GM12891 (cell line): Measurements from ENCODE around the gene NPBWR2.

Experiments used
- DNase-seq: peaks from one replicate; pipeline ENCODE4 v3.0.0; 2011; ENCODE audit warnings: low spot score; ENCODE audit not compliant: insufficient read length
- FAIRE-seq: peaks from 2 replicates; lab custom pipeline; 2011; peaks lifted over from hg19 to GRCh38; lab: Jason Lieb, UNC
- PAX5 ChIP-seq: IDR thresholded peaks from 2 replicates; pipeline ENCODE4 v1.6.1; 2011; ENCODE audit warnings: low read length, moderate library complexity, mild to moderate bottlenecking; ENCODE audit not compliant: insufficient read depth, severe bottlenecking
- POLR2A ChIP-seq: IDR thresholded peaks from 2 replicates; pipeline ENCODE4 v1.6.1; 2011; ENCODE audit warnings: low read depth, low read length, control low read depth
- POLR2AphosphoS5 ChIP-seq: IDR thresholded peaks from 2 replicates; pipeline ENCODE4 v1.6.1; 2011; ENCODE audit warnings: low read depth, low read length, control low read depth
- POU2F2 ChIP-seq: IDR thresholded peaks from 2 replicates; pipeline ENCODE4 v1.6.1; 2011; ENCODE audit warnings: low read depth, mild to moderate bottlenecking, control low read depth, low read length, moderate library complexity
- SPI1 ChIP-seq: IDR thresholded peaks from 2 replicates; pipeline ENCODE4 v1.6.1; 2011; ENCODE audit warnings: low read depth, low read length, control low read depth
- TAF1 ChIP-seq: IDR thresholded peaks from 2 replicates; pipeline ENCODE4 v1.6.1; 2011; ENCODE audit warnings: low read depth, low read length, control low read depth

NPBWR2 gene

DNA sequence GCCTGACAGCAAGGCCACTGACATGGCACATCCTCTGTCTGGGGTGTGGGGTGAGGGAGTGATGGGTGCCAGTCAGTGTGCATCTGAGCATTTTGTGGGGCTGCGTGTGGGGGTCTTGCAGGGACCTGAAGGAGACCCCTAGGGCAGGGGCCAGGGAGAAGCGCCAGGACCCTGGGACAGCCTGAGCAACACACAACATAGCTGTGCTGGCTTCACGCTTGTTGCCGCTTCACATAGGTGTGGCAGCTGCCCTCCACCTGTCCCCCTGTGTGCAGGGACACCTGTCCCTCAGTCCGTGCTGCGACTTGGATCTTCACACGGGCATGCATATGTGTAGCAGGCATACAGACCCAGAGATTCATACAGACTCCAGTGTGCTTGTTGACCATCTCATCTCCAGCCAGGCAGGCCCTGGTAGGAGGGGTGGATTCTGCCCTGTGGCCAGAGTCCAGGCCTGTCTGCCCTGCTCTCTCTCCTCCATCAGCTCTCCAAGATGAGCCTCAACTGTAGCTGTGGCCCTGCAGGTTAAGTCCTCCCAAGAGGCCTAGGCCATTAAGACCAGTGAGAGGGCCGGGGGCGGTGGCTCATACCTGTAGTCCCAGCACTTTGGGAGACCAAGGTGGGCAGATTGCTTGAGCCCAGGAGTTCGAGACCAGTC lies 3.2 kb upstream of the NPBWR2 start:
- TF ChIP-seq SPI1 (no peak), POLR2AphosphoS5 (no peak), POU2F2 (no peak), TAF1 (no peak), PAX5 (no peak), POLR2A (no peak)
- no peak for DNase-seq
- no peak for FAIRE-seq

DNA sequence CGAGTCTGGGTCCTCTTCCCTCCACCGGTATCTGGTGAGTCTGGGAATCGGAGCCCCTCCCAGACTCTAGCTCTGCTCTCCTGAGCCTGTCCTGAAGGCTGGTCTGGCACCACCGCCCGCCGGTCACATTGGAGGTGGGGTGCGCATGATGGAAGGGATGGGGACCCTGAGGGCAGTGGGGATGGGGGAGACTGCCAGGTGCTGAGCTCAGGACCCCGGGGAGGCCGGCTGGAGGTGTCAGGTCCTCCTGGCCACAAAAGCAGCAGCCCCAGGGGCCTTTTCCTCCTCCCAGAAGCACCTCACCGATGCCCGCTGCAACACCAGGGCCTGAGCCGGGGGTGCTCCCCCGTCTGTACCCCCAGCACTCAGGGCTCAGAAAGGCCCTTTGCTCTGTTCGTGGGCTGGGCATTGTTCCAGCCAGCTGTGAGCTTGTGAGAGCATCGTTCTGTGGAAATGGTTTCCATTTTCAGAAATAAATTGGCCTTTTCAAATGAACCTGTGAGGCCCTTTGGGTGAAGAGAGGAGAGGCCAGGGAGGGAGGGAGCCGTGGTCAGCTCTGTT lies 2.5 kb upstream of the NPBWR2 start:
- FAIRE-seq, result no peak
- DNase-seq, result no peak
- TF ChIP-seq POU2F2 (no peak), POLR2AphosphoS5 (no peak), TAF1 (no peak), PAX5 (no peak), SPI1 (no peak), POLR2A (no peak)

GRCh38 chr20:64108731-64109681 lies 1.6 kb upstream of the NPBWR2 start:
- no peak for FAIRE-seq
- TF ChIP-seq POU2F2 (no peak), SPI1 (no peak), POLR2A (no peak), TAF1 (no peak), PAX5 (no peak), POLR2AphosphoS5 (no peak)
- no peak for DNase-seq

GRCh38 chr20:64107736-64108457 lies 532 bp upstream of the NPBWR2 start:
- FAIRE-seq, result peak; percentile 83
- TF ChIP-seq PAX5 (no peak), TAF1 (no peak), POLR2AphosphoS5 (no peak), SPI1 (peak; percentile 89), POU2F2 (no peak), POLR2A (no peak)
- DNase-seq, result no peak

- DNase-seq, result no peak
- TF ChIP-seq TAF1 (no peak), POLR2AphosphoS5 (no peak), SPI1 (no peak), POU2F2 (no peak), POLR2A (no peak), PAX5 (no peak)
- FAIRE-seq, result no peak
Observed at GRCh38 chr20:64106435-64106961, 867 bp downstream of the NPBWR2 start.

DNA sequence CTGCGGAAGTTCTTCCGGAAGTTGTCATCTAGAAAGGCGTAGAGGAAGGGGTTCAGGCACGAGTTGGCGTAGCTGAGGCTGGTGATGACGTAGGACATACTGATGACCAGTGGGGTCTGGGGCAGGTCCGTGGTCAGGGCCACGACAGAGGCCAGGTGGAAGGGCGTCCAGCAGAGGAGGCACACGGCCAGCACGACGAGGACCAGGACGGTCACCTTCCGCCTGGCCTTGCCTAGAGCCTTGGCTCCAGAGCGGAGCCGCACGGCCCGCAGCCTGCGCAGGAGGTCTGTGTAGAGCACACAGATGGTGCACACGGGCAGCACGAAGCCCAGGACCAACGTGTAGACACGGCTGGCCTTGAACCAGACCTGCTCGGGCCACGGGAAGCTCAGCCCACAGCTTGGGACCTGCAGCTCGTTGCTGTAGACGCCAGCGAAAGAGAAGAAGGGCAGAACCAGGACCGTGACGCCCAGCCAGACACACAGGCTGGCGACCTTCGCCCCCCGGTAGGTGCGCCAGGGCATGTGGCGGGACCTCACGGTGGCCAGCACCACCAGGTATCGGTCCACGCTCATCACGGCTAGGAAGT lies 1.4 kb downstream of the NPBWR2 start:
- FAIRE-seq (no peak), DNase-seq (no peak)
- TF ChIP-seq TAF1, result no peak
- no peak for TF ChIP-seq SPI1
- no peak for TF ChIP-seq PAX5
- no peak for TF ChIP-seq POLR2A
- TF ChIP-seq POLR2AphosphoS5, result no peak
- no peak for TF ChIP-seq POU2F2

GRCh38 chr20:64104667-64105451 lies 2.5 kb downstream of the NPBWR2 start:
- DNase-seq (no peak), FAIRE-seq (no peak)
- TF ChIP-seq POU2F2 (no peak), POLR2A (no peak)
